GM19328 (cell line): ENCODE data around the gene CARNS1.
"Not testable (repeated sequence)": the region's sequence is repeated elsewhere in the genome, so short reads cannot be mapped to it uniquely, and the experiment has no call there.

ENCODE experiments used
- ATAC-seq: cut with Tn5 transposase; IDR thresholded peaks from one replicate; pipeline ENCODE4 v1.9.1; 2021; ENCODE audit warnings: mild to moderate bottlenecking, moderate library complexity; ENCODE audit not compliant: unreplicated experiment

Gene CARNS1

GRCh38 chr11:67395555-67396258, 19.8 kb upstream of the CARNS1 start:
- no peak for ATAC-seq

DNA sequence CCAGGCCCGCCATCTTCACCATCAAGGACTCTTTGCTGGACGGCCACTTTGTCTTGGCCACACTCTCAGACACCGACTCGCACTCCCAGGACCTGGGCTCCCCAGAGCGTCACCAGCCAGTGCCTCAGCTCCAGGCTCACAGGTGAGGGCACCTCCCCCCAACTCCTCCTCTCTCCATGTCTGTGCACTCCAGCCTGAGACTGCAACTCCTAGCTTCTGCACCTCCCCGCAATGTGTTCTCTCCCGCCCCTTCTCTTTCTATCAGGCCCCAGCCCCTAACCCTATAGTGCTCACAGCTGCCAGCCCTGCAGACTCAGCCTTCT, 19.3 kb upstream of the CARNS1 start:
- ATAC-seq: no peak

DNA sequence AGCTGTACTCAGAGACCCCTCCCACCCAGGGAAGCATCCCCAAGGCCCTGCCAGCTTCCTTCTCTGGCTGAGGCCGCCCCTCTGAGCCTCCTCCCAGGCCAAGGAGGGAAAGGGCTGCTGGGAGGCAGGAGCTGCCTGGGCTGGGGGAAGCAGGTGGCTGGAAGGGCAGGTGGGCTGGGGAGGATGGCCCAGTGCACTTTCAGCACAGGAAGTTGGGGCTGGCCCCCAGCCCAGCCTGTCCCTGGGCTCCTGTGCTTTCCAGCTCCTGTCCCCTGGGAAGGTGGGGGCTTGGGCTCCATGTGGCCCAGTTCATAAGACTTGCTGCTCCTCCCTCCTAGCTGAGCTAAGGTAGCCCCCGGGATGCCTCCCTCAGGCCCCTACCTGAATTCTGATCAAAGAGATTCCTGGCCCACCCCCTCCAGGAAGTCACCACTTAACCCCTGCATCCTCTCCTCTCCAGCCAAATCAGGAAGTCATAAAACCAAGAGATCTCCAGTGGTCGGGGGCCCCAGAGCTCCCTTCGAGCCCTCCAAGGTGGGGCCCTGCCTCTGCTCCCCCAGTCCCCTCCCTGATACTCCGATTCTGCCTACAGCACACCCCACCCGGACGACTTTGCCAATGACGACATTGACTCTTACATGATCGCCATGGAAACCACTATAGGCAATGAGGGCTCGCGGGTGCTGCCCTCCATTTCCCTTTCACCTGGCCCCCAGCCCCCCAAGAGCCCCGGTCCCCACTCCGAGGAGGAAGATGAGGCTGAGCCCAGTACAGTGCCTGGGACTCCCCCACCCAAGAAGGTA, 18.7 kb upstream of the CARNS1 start:
- no peak for ATAC-seq

- ATAC-seq: no peak
These were observed 17.9 kb upstream of the CARNS1 start for GRCh38 chr11:67397536-67397935.

DNA sequence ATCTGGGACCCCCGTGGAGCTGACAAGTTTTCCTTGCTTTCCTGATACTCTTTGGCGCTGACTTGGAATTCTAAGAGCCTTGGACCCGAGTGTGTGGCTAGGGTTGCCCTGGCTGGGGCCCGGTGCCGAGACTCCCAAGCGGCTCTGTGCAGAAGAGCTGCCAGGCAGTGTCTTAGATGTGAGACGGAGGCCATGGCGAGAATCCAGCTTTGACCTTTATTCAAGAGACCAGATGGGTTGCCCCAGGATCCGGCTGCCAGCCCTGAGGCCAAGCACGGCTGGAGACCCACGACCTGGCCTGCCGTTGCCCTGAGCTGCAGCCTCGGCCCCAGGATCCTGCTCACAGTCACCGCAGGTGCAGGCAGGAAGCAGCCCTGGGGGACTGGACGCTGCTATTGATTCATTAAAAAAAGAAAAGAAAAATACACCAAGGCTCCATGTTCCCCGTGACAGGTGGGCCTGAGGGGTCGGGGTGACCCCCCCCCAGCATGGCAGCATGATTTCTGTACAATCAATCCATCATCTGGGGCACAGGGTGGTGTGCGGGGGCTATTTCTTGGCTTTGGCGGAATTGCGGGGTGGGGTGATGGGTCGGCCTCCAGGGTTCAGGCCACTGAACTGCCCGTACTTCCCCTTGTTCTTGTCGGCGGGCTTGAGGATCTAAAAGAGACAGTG, 17.4 kb upstream of the CARNS1 start:
- ATAC-seq: no peak

- no peak for ATAC-seq
These were observed 16.6 kb upstream of the CARNS1 start for GRCh38 chr11:67398661-67399563.

- ATAC-seq: no peak
These were observed 15.1 kb upstream of the CARNS1 start for GRCh38 chr11:67400251-67400941.

DNA sequence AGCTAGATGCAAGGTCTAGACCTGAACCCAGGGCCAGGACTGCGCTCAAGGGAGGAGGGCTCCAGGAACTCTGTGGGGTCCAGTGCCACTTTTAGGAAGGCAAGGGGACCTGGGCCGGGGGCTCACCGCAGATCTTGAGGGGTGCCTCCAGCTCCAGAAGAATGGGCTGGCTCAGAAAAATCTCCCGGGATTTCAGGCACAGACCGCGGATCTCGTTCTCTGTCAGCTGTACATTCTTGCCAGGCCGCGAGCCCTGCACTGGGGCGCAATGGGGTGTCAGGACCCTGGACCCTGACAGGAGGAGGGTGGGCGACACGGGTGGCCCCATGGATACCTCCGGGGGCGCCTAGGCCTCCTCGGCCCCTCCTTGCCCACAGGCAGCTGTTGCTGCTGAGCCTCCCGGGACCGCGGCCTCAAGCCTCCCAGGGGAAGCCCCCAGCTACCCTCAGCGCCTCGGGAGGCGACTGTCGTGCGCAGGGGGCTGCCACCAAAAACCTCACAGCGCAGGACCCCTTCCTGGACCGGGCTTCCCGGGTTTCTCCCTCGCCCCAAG, 14.5 kb upstream of the CARNS1 start:
- ATAC-seq: peak; percentile 7

DNA sequence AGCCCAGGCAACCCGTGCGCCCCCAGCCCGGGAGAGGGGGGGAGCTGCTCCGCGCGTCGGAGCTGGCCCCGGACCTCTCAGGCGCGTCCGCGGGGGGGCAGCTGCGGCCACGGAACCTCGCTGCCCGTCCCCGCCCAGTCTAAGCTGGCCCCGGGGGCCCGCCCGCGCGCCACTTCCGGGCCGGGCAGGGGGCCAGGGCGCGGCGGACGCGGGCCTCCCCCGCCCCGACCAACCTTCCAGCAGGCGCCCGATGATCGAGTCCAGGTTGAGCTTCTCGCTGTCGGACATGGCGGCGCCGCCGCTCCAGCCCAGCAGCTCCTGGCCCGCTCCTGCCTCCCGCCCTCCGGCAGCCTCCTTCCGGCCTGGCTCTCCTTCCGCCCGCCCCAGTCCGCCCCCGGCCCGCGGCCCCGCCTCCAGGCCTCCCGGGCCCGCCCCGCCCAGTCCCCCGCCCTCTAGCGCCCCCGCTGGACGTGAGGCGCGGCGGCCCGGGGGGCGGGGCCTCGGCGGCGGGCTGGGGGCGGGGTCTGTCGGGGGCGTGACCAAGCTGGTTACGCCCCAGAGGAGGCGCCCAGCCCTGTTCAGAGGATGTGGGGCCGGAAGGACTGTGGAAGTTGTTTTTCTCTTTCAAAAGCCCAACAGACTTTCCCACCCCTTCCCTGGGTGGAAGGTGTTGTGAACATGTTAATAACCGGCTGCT, 13.8 kb upstream of the CARNS1 start, which contains the start of gene PPP1CA:
PPP1CA (minus strand) TSS at position 364 of the 697 bp plus-strand sequence; CDS start at position 288, 76 bp downstream.
- peak; percentile 51 for ATAC-seq

- not testable (repeated sequence) for ATAC-seq
These were observed 13.2 kb upstream of the CARNS1 start for GRCh38 chr11:67402192-67402839.

DNA sequence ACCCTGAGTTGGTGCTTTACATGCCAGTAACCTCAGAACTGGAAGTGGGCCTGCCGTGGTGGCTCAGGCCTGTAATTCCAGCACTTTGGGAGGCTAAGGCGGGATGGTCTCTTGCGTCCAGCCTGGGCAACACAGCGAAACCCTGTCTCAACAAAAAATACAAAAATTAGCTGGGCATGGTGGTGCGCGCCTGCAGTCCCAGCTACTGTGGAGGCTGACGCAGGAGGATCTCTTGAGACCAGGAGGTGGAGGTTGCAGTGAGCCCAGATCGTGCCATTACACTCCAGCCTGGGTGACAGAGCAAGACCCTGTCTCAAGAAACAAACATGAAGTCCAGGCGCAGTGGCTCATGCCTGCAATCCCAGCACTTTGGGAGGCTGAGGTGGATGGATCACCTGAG, 12.4 kb upstream of the CARNS1 start:
- ATAC-seq: not testable (repeated sequence)

DNA sequence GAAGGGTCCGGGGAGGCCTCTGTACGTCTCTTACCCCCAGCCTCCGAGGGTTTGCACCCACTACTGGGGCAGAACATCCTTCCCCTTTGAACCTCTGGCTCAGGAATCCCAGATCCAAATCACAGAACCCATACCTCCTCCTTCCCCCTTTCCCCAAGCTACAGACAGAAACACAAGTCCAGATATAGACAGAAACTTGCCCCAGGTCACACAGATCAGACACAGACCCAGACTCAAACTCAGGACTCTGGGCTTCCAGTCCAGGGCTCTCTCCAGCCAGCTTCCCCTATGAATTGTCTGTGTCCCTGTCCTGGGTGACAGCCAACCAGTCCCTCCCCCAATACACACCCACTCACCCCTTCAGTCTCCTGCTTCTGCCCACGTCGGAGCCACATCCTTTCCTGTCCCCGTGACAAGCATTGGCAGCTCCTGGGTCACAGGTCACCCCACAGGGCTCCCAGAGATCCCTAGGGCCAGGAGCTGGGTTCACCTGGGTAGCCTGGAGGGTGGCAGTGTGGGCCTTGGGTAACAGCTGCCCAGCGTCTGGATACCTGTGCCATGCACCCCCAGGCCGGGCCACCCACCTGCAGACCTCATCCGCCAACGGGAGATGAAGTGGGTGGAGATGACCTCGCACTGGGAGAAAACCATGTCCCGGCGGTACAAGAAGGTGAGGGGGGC, 10.8 kb upstream of the CARNS1 start:
- no peak for ATAC-seq

GRCh38 chr11:67405196-67405567, 10.3 kb upstream of the CARNS1 start:
- no peak for ATAC-seq

DNA sequence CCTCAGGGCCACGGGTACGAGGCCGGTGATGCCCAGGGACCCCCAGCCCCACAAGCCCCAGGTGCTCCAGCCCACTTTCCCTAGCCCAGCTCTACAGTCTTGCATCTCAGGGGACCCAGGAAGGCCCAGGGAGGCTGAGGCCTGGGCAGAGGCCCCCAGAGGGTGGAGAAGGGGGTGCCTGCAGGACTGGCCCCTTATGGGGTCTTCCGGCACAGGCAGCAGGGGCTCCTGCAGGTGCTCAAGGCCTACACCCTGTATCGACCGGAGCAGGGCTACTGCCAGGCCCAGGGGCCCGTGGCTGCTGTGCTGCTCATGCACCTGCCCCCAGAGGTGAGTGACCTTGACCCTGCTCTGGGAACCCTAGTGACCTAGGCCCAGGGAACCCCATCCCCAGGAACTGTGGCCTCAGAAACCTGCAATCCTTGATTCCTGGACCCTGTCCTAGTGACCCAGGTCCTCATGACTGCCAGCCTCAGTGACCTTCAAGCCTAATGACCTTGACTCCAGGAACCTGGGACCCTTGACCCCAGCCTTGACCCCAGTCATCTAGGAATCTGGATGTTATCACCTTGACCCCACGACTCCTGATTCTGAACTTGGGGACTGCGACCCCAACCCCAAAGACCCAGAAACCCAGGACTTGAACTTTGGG, 9.7 kb upstream of the CARNS1 start:
- no peak for ATAC-seq

DNA sequence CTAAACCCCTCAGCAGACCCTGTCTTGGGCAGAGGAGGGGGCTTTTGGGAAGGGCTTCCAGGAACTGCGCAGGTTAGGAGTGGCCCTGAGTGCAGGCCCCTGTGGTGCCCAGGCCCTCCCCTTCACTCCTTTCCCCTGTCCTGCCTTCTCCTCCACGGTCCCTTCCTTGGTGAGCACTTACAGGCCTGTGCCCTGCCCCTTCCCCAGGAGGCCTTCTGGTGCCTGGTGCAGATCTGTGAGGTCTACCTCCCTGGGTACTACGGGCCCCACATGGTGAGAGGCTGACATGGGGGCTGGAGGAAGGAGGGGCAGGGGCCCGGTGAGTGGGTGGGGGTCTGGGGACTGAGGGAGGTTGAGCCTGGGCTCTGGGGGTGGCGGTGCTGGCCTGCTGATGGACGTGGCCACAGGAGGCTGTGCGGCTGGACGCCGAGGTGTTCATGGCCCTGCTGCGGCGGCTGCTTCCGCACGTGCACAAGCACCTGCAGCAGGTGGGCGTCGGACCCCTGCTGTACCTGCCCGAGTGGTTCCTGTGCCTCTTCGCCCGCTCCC, 9.0 kb upstream of the CARNS1 start:
- no peak for ATAC-seq

DNA sequence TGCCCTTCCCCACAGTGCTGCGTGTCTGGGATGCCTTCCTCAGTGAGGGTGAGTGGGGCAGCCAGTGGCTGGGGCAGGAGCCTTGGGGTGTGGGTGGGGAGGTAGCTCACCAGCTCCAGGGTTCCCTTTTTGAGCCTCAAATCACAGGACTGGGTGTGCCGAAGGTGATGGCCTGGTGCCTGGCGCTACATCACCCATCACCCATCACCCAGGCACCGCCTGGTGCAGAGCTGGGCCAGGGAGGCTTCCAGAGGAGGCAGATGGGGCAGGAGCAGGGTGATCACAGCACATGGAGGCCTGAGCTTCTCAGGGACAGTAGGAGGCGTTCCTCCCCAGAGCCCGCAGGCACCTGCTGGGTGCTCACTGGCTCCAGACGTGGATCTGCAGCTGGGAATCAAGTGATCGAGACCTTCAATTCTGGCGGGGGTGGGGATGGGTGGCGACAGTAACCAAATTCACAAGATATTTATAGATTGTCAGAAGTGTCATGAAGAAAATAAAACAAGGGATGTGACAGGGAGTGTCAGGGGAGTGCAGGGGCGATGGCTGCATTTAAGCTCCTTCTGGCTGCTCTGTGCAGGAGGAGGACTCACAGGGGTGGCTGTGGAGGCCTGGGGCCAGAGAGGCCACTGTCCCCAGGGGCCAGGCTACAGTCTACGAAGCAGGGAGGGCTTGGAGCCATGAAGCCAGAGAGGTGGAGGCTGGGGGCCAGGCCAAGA, 8.3 kb upstream of the CARNS1 start:
- ATAC-seq: no peak

DNA sequence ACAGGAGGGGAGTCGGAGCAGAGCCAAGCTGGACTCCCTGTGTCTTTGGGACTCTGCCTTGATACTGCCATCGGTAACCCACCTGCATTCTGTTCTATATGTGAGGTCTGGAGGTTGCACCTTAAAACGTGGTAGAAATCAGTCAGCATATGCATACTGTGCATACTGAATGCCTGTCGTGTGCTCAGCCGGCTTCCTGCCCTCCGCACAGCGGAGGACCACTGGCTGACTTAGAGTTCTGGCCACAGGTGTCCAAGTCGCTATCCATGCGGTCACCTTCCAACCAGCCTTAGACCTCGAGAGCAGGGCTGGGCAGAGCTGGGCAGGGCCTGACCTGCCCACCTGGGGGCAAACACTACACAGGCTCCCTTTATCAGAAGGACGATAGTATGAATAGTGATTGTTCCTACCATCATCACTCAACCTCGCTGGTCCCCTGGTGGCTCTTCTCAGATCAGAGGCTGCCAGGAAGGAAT, 7.8 kb upstream of the CARNS1 start:
- ATAC-seq: no peak
